Measurements from ENCODE around the gene SMYD3. TPM values are rescaled to one million over a fixed set of nuclear protein-coding genes. Genes with fewer than 3 reads are reported as not detected.

Gene SMYD3
- total RNA-seq, 1 donor from 2014 or later, result 22.3 TPM

GRCh38 chr1:246012341-246012740, 494.7 kb downstream of the SMYD3 start:
- H3K4me1 ChIP-seq, result no peaks in the 10 kb centered on the region
- intact Hi-C loops (cut with DNase I), result no loop called here
- H3K27ac ChIP-seq, result no peak overlapping the region
- H3K36me3 ChIP-seq, result no peaks in the 10 kb centered on the region
- peak in 2 of 3 experiments; percentile 24 to 56 for TF ChIP-seq CTCF (IDR thresholded peaks at IDR 0.05)
- TF ChIP-seq POLR2AphosphoS5 (IDR thresholded peaks at IDR 0.05; ENCODE audit: insufficient read depth in 1 of 2, low read depth in 1 of 2), result no peak
- no peaks in the 10 kb centered on the region for H3K27me3 ChIP-seq
- H3K9me3 ChIP-seq, result no peaks in the 10 kb centered on the region
- no peak for DNase-seq (ENCODE audit: extremely low spot score in 2 of 2)
- H3K4me3 ChIP-seq, result no peak overlapping the region

- DNase-seq (ENCODE audit: extremely low spot score in 2 of 2), result no peak
- intact Hi-C loops (cut with DNase I), result no loop called here
- Histone ChIP-seq H3K27ac (no peak overlapping the region), H3K36me3 (no peaks in the 10 kb centered on the region), H3K27me3 (no peaks in the 10 kb centered on the region), H3K4me1 (peaks cover 3% of the 10 kb centered on the region), H3K9me3 (no peaks in the 10 kb centered on the region), H3K4me3 (no peak overlapping the region)
- TF ChIP-seq CTCF (IDR thresholded peaks at IDR 0.05), result no peak
- TF ChIP-seq POLR2A (IDR thresholded peaks at IDR 0.05), result no peak
- no peak for TF ChIP-seq POLR2AphosphoS5 (IDR thresholded peaks at IDR 0.05; ENCODE audit: insufficient read depth in 1 of 2, low read depth in 1 of 2)
These were observed 496.7 kb downstream of the SMYD3 start for GRCh38 chr1:246010386-246010785.

GRCh38 chr1:246008363-246008831, 498.7 kb downstream of the SMYD3 start:
- H3K4me1 ChIP-seq, result peaks cover 9% of the 10 kb centered on the region
- H3K27me3 ChIP-seq, result no peaks in the 10 kb centered on the region
- H3K9me3 ChIP-seq, result no peaks in the 10 kb centered on the region
- H3K36me3 ChIP-seq, result no peaks in the 10 kb centered on the region
- H3K4me3 ChIP-seq, result no peak overlapping the region
- no peak overlapping the region for H3K27ac ChIP-seq
- no peak for DNase-seq (ENCODE audit: extremely low spot score in 2 of 2)
- TF ChIP-seq POLR2A (IDR thresholded peaks at IDR 0.05) (no peak), POLR2AphosphoS5 (IDR thresholded peaks at IDR 0.05; ENCODE audit: insufficient read depth in 1 of 2, low read depth in 1 of 2) (no peak)
- intact Hi-C loops (cut with DNase I), result loop anchor here (10.0 kb wide), 1 partner anchor 854 kb away; the partner anchor contains the start of gene KIF26B

GRCh38 chr1:246005067-246005466, 502.0 kb downstream of the SMYD3 start:
- DNase-seq (ENCODE audit: extremely low spot score in 2 of 2), result no peak
- Histone ChIP-seq H3K27ac (no peak overlapping the region), H3K9me3 (no peaks in the 10 kb centered on the region), H3K4me3 (no peak overlapping the region), H3K36me3 (no peaks in the 10 kb centered on the region), H3K4me1 (peaks cover 9% of the 10 kb centered on the region), H3K27me3 (no peaks in the 10 kb centered on the region)
- TF ChIP-seq CTCF (IDR thresholded peaks at IDR 0.05) (no peak), POLR2A (IDR thresholded peaks at IDR 0.05) (no peak), POLR2AphosphoS5 (IDR thresholded peaks at IDR 0.05; ENCODE audit: insufficient read depth in 1 of 2, low read depth in 1 of 2) (no peak)
- intact Hi-C loops (cut with DNase I), result loop anchor here (10.0 kb wide), 1 partner anchor 850 kb away; the partner anchor contains the start of gene KIF26B

- Histone ChIP-seq H3K36me3 (no peaks in the 10 kb centered on the region), H3K4me1 (peaks cover 9% of the 10 kb centered on the region), H3K27ac (no peak overlapping the region), H3K27me3 (no peaks in the 10 kb centered on the region), H3K4me3 (no peak overlapping the region), H3K9me3 (no peaks in the 10 kb centered on the region)
- no peak for TF ChIP-seq POLR2AphosphoS5 (IDR thresholded peaks at IDR 0.05; ENCODE audit: insufficient read depth in 1 of 2, low read depth in 1 of 2)
- no peak for TF ChIP-seq POLR2A (IDR thresholded peaks at IDR 0.05)
- no peak for TF ChIP-seq CTCF (IDR thresholded peaks at IDR 0.05)
- DNase-seq (ENCODE audit: extremely low spot score in 2 of 2), result no peak
- intact Hi-C loops (cut with DNase I), result loop anchor here (10.0 kb wide), 1 partner anchor 850 kb away; the partner anchor contains the start of gene KIF26B
These were observed 502.8 kb downstream of the SMYD3 start for GRCh38 chr1:246004301-246004700.
